Measurements from ENCODE around the gene PTPRD.
"Not testable (repeated sequence)": the region's sequence is repeated elsewhere in the genome, so short reads cannot be mapped to it uniquely, and the experiment has no call there.

The PTPRD gene

DNA sequence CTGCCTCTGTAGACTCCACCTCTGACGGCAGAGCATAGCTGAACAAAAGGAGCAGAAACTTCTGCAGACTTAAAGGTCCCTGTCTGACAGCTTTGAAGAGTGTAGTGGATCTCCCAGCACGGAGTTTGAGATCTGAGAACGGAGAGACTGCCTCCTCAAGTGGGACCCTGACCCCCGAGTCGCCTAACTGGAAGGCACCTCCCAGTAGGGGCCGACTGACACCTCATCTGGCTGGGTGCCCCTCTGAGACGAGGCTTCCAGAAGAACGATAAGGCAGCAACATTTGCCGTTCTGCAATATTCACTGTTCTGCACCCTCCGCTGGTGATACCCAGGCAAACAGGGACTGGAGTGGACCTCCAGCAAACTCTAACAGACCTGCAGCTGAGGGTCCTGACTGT is 1186.3 kb downstream of the PTPRD start:
- not testable (repeated sequence) for DNase-seq

DNA sequence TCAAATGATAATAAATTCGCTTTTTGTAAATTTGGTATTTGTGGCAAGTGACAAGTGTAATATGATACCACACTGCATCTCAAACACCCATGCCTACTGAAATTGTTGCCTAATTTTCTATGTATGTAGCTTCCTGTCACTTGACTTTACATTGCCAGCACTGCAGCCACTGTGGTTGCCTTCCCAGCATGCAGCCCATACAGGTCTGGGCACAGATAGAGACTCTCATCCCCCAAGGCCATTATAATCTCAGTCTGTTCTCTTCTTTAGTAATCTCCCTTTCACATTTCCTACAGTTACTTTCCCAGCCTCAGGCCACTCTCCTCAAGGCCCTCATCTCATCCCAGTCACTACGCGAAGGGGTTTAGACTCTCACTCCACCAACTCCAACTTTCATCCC is 1200.6 kb downstream of the PTPRD start:
- no peak for DNase-seq

DNA sequence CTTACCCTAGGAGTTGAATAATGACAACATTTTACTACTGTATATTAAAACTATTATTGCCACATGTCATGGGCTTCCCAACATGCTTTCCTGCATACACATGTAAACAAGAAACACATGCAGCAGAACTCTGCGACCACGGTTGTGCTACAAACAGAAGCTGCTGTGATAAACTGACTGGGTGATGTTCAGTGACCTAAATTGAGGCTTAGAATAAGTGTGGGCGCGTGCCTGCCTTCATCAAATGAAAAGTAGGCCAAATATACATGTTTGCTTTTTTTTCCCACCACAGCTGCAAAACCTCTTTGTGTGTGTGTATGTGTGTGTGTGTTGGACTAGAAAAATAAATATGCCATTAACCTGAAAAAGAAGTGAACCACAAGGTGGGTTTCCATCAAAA is 1202.1 kb downstream of the PTPRD start:
- no peak for DNase-seq

DNA sequence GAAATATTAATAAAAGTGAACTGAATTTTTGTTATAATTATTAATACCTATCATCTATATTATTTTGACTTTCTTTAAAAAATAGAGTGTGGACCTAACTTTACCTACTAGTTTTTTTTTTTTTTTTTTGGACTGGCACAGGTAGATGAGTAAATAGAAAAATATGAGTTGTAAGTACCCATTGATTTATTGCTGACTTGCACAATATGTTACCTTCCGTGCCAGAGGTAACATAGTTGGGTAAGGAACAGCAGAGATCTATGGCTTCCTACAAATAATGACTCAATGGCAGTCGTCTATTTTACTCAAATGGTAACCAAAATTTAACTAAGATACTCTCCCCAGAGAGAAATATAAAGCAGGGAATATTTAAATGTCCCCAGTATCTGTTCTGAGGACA is 1212.8 kb downstream of the PTPRD start:
- DNase-seq, result no peak

DNA sequence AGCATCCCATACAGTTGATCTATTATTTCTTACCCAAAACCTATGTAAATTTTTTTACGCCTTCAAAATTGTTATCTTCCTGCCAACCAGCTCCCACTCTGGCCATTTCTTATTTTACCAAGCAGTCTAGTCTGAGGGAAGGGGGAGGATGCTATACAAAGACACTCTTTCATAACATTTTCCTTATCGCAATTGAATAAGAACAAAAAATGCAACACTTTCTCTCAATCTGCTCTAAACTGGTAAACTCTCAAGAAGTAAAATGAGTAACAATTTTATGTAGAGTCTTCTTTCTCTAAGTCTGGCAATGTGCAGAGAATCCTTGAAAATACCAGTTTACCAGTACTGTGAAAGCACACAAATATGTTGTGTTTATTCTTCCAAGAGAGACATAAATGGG is 1216.3 kb downstream of the PTPRD start:
- DNase-seq, result no peak

DNA sequence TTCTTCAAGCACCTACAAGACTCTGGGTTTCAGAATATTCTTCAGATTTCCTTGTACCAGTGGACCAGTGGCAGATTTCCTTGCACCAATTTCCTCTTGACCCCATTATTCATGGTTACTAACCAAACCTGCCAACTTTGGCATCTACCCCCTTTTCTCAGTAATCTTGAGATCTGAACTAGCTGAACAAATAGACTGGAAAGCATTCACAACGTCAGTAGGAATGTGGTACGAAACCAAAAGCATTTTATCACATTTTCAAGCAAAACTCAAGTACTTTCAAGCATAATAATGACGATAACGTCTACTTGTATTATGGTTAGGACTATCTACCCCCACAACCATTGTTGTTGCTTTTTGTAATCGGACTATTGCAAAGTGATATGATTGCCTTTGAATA is 1217.3 kb downstream of the PTPRD start:
- DNase-seq, result no peak

DNA sequence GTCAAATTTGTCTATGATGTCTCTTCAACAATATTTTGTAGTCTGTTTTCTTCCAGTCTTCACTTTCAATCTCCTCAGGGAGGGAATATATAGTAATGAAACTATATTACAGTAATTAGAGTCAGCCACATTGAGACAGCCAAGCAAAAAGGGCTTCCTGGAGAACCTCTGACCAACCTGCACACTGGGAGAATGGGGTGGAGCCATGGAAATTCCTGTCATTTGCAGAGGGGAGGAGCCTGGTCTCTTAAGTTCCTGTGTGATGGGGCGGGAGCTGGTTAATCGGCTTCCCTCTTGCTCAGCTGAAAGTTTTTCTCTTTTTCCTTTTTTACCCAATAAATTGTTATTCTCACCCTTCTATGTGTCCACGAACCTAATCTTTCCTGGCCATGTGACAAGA is 1220.0 kb downstream of the PTPRD start:
- DNase-seq, result no peak

DNA sequence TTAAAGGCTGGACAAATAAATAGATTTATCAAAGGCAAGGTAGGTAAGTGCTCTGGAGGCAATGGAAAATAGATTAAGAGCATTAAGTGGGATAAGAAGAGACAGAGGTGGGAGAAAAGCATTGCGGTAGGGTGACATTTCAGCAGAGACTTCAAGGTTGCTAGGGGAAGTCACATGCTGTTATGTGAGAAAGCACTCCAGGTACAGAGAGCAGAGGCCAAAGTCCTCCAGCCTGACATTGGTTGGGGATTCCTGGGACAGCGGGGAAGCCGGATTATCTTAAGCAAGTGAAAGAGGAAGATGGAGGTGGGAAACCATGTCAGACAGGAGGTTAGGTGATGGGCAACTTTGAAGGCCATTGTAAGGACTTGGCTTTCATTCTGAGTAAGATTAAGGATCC is 1222.9 kb downstream of the PTPRD start:
- no peak for DNase-seq

DNA sequence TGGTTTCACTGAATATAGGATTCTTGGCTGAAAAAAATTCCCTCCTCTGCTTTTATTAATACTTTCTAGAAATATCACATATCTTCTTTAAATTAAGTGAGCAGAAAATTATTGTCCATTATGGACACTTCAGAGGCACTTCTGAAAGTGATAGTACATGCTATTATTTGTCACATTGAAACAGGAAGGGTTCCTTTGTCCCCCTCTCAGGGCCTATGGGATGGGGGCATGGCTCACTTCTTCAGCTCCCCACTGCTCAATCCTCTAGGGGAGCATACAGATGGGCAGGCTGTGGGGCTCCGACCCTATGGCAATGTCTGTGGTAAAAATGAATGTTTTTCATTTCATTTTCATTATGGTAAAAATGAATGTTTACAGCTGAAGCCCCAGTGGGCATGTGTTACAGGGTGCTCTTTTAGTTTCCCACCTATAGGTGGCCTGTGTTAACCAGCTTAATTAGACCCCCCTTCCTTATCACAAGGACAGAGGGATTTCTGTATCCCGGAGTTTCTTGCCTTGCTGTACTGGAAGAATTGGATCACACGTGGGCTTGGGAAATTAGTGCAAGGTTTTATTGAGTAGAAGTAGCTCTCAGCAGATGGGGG is 1225.2 kb downstream of the PTPRD start:
- no peak for DNase-seq

DNA sequence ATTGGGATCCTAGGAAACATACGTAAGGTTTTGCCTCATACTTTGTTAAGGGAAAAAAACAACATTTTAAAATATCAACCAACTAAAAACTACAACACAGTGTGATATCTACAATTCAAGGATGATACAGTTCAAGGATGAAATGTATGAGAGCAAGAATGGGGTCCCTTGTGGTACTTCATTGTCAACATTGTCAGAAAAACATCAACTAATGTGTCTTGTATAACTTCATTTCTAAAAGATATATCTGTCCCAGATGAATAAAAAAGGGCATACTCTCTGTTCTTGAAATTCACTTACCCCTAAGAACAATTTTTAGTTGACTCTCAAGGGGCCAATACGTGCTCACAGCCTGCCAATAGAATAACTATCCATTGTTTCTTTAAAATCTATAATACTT is 1250.5 kb downstream of the PTPRD start:
- DNase-seq, result no peak

DNA sequence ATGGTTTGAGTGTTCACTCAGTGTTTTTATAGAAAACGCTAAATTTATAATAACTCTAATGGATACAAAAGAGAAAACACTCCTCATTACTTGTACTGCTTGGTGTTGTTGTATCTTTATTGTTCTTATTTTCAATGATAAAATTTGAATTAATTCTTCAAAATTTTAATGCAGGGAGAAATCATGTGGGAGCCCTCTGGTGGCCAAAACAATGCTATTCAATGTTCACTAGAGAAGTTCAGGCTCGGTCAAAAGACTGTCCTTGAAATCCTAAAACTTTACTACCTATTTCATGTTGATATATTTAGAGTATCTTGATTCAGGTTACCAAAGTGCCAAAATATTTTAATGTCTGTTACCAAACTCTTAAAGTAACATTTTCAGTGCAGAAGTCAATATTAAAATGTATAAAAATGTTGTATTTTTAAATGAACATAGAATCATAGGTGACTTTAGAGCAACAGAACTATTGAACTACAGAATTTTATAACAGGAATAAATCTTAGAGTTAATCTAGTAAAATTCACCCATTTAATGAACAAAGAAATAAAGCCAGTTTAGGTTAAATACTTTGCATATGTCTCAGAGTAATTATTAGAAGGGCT is 1259.8 kb downstream of the PTPRD start:
- no peak for DNase-seq

DNA sequence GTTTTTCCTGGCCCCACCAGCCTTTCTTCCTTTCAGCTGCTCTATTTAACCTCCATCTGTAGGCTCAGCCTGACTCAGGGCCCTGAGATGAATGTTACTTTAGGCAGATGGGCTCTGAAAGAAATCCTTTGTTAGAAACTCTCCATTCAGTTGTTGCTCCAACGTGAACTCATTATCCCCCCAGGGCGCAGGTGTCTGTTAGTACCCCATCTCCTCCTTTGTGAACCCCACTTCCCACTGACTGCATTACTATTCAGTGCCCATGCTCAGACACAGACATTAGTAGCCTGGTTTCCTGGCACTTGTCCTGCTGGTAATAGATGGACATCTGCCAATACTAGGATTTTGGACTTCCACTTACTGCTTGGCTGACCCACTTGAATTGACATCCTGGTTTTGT is 1271.6 kb downstream of the PTPRD start:
- DNase-seq, result no peak

DNA sequence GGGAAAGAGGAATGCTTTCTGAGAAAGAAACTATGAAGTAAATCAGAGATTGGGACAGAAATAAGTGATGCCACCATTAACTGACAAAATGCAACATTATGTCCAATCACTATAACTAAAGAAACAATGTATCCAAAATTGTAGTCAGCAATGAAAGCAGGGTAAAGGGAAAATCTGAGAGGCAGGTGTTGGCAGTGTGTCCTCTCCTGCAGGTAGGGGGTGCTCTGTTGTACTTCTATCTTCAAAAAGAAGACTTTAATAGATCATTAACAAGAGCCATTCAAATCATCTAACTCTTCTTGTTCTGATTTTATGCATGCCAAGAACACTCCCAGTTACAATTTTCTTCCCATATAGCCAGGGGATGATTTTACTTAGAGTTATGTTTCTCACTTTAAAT is 1275.7 kb downstream of the PTPRD start:
- DNase-seq, result no peak

DNA sequence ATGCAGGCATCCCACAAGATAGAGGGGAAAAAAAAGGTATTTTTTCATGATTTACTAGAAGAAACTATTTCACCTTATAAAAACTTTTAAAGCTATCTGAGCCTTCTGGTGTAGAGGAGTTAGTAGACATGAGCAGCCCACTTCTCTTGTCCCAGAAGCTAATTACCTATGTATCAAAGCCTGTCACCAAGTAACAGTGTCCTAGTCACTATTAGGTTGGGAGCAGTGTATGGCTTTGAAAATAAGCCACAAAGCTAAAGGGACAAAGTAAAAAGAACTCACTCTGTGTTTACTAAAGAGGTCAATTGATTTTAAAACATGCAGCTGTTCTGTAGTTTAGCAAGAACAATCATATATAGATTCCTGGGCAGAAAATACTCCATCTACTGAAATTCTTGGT is 1286.1 kb downstream of the PTPRD start:
- DNase-seq, result no peak

DNA sequence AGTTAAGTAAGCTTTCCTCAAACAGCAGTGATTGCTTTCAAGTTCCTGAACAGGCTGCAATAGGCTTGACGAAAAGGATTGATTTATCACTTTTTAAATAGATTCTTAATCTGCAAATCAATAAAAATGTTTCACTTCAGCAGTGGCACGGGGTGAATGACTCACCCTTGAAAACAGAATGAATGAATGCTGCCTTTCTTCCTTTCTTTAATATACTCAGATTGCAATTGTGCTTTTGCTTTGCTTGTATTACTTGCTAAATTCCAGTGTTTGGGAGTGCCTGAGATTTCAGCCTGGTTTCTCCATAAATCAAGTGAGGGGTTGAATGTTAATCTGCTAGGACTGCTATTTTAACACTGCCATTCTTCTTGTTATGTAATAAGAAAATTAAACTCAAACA is 1293.8 kb downstream of the PTPRD start:
- no peak for DNase-seq

DNA sequence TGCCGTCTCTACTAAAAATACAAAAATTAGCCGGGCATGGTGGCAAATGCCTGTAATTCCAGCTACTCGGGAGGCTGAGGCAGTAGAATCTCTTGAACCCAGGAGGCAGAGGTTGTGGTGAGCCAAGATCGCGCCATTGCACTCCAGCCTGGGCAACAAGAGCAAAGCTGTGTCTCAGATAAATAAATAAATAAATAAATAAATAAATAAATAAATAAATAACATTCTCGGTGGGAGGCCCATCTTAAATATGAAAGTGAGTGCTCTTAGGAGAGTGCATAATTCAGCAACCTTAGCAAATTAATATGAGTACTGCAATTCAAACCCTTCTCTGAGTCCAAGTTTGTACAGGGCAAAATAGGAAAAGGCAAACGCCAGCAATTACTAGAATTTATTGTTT is 1302.1 kb downstream of the PTPRD start:
- DNase-seq, result not testable (repeated sequence)

DNA sequence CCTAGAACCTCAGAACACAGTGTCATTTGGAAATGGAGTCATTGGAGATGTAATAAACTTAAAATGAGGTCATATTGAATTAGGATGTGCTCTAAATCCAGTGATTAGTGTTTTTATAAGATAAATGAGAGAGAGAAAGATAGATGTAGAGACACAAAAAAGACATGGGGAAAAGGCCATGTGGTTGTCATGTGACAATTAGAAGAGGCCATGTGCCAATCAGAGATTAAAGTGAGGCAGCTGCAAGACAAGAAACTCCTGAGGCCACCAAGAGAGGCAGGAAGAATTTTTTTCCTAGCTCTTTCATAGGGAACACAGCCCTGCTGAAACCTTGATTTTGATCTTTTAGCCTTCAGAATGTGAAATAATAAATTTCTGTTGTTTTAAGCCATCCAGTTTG is 1307.2 kb downstream of the PTPRD start:
- DNase-seq, result no peak

DNA sequence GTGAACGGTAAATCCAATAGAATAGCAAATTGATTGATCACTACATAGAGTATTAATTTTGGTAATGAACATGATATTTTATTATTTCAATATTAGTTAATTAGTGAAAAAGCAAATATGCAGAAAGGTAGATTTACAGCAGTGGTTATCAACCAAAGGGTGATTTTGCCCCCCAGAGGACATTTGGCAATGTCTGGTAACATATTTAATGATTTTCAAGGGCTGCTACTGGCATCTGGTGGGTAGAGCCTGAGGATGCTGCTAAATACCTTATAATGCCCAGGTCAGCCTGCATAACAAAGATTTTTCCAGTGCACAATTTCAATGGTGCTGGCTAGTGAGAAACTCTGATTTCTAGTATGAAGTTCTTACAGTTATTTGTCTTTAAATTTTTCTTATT is 1313.7 kb downstream of the PTPRD start:
- no peak for DNase-seq

DNA sequence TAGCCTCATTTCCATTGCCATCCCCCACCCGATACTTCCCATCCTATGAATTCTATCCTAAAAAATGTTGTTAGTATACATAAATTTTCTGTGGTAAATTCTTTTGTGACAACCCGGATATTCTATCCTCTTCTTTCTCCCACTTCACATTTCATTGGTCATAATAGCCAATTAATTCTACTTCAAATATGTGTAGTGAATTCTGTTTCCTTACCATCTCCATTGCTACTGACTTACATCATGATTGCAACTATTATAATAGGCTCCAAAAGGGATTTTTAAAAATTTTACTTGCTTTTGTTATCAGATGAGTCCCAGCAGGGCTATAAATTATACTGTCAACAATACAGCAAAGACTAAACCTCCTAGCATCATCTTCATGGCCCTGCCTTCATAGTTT is 1326.8 kb downstream of the PTPRD start:
- DNase-seq, result no peak

DNA sequence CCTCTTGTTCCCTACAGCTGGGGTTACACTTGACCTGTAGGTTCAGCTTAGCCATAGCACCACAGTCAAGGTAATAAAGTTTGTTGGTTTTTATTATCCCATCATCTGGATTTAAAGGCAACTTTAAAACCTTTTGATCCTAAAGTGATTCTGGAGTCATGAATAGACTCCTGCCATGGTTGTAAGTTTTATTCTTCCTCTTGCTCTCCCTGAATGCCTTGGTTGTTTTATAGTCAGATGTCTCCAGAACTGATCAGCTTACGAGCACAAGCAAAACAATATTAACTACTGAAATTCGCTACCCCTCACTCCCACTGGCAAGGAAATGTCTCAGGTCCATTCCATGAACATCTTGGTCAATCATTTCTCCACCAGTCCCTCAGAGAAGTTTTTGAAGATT is 1328.6 kb downstream of the PTPRD start:
- no peak for DNase-seq

DNA sequence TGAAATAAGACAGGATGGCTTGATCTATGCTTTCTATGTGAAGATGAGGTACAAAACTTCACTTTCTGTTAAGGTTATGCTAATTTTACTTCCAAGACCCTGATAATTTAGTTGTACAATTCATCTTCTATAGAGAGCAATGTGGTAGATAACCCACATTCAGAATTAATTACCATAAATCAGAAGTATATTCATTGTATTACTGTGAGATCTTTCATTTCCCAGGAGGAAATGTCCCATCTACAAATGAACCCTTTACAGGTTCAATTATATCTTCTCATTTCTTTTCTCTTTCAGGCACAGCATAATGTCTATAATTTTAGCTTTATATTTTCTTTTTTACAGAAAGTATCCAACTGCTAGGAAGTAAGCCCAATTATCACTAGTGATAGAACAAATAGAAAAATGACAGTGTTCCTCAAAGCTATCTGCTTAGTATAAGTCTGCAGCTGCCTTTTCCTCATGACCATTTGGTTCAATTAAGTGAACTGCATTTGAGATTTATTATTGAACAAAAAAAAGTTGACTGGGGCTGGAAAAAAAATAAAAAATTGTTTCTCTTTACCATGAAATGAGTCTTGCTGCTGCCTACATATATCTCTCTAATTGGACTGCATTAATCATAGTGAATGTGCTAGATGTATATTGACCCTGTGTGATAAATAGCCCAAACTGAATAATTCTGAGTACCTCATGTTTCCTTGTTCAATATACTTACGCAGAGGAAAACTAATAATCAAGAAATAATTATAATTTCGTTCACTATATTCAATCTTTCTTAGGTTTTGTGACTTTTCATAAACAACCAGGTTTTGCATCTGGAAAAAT is 1329.4 kb downstream of the PTPRD start:
- DNase-seq, result no peak

DNA sequence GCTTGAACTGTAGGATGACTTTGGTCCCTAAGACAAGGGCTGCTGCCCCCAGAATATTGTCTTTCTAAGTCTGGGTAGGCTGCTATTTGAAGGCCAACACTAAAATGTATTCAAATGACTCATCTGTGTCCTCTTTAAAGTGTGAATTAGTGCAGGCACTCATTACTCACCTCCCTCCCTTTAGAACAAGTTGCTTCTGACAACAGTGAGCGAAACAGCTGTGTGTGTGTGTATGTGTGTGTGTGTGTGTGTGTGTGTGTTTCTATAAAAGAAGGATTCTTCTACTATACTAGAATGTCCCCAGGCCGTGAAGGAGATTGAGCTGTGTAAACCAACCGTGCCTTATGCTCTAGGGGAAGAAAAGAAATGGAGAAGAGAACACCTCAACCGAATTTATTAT is 1337.2 kb downstream of the PTPRD start:
- DNase-seq, result no peak

DNA sequence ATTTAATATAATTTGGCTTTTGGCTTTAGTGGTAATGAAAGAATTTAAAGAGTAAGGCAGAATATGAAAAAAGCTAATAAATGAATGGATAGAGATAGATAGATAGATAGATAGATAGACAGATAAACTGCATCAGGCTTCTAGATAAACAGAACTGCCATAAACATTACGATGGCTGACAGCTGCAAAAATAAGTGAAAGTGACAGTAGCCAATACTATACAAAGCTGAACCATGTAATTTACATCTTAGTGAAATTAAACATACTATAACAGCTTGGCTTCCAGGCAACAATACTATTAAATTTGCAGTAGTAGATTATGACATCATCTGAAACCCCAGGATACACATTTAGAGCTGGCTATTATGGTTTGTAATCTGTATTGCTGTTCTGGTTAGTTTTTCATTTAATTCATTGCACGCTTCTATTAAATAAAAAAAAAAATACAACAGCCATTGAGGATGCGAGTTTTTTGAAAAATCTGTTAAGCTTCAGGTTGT is 1354.8 kb downstream of the PTPRD start:
- no peak for DNase-seq

DNA sequence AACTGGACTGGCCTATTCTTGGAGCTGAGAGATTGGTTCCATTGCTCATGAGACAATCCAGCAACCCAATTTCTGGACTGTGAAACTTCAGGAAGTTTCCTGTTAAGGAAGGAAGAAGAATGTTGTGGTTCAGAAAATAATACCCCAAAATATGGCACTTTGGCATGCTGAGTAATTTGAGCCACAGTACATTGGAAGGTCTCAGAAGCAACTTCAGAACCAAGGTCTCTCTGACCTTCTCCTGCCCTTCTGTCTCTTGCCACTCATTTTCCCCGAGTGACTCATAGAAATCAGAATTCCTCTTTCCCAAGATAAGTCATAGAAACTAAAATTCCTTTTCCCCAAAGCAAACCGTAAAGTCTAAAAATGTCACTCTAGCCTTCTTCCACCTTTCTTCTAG is 1366.1 kb downstream of the PTPRD start:
- no peak for DNase-seq

All from activated naive CD4-positive, alpha-beta T cell treated with anti-CD3 and anti-CD28 coated beads, Interleukin-2, amount 50 U/mL, for 16 hours (primary cell).